ENCODE results near the gene NWD2. TPM values are rescaled to one million over a fixed set of nuclear protein-coding genes. Genes with fewer than 3 reads are reported as not detected.
A peak's percentile ranks its signal among the peaks of the same experiment; 100 is the strongest.
"Not testable (repeated sequence)": the region's sequence is repeated elsewhere in the genome, so short reads cannot be mapped to it uniquely, and the experiment has no call there.

The NWD2 gene
- total and polyA plus RNA-seq, 2 donors from 2014 or later = not detected

- TF ChIP-seq CTCF (IDR thresholded peaks at IDR 0.05; ENCODE audit: borderline replicate concordance, extremely low read depth, insufficient read depth) = no peak
- H3K9ac ChIP-seq (ENCODE audit: low read length in 3 of 3) = no peak overlapping the region
- intact Hi-C loops (cut with DNase I) = no loop called here
- H3K27me3 ChIP-seq (ENCODE audit: control insufficient read depth, insufficient read depth, low read length) = no peaks in the 10 kb centered on the region
- no peaks in the 10 kb centered on the region for H3K9me3 ChIP-seq (ENCODE audit: control insufficient read depth in 2 of 3, insufficient read depth in 1 of 3, low read length in 3 of 3)
- H3K4me3 ChIP-seq (ENCODE audit: low read length in 3 of 3) = no peak overlapping the region
- FAIRE-seq (no peak), DNase-seq (no peak)
- H3K4me1 ChIP-seq (ENCODE audit: control insufficient read depth in 2 of 3, insufficient read depth in 2 of 3, low read depth in 1 of 3, low read length in 3 of 3) = no peaks in the 10 kb centered on the region
- H3K36me3 ChIP-seq (ENCODE audit: control insufficient read depth in 2 of 3, insufficient read depth in 3 of 3, low read length in 3 of 3) = no peaks in the 10 kb centered on the region
- H3K27ac ChIP-seq (ENCODE audit: low read depth in 2 of 2, low read length in 2 of 2) = no peak overlapping the region
Observed at GRCh38 chr4:37393321-37393720, 148.8 kb downstream of the NWD2 start.

GRCh38 chr4:37393889-37394288 lies 149.3 kb downstream of the NWD2 start:
- no peak overlapping the region for H3K9ac ChIP-seq (ENCODE audit: low read length in 3 of 3)
- no peak for TF ChIP-seq CTCF (IDR thresholded peaks at IDR 0.05; ENCODE audit: borderline replicate concordance, extremely low read depth, insufficient read depth)
- no peaks in the 10 kb centered on the region for H3K9me3 ChIP-seq (ENCODE audit: control insufficient read depth in 2 of 3, insufficient read depth in 1 of 3, low read length in 3 of 3)
- H3K27me3 ChIP-seq (ENCODE audit: control insufficient read depth, insufficient read depth, low read length) = no peaks in the 10 kb centered on the region
- no peaks in the 10 kb centered on the region for H3K4me1 ChIP-seq (ENCODE audit: control insufficient read depth in 2 of 3, insufficient read depth in 2 of 3, low read depth in 1 of 3, low read length in 3 of 3)
- no peak for DNase-seq
- no peak for FAIRE-seq
- no peak overlapping the region for H3K27ac ChIP-seq (ENCODE audit: low read depth in 2 of 2, low read length in 2 of 2)
- H3K4me3 ChIP-seq (ENCODE audit: low read length in 3 of 3) = no peak overlapping the region
- no peaks in the 10 kb centered on the region for H3K36me3 ChIP-seq (ENCODE audit: control insufficient read depth in 2 of 3, insufficient read depth in 3 of 3, low read length in 3 of 3)
- intact Hi-C loops (cut with DNase I) = no loop called here

- H3K4me1 ChIP-seq (ENCODE audit: control insufficient read depth in 2 of 3, insufficient read depth in 2 of 3, low read depth in 1 of 3, low read length in 3 of 3) = no peaks in the 10 kb centered on the region
- no peaks in the 10 kb centered on the region for H3K9me3 ChIP-seq (ENCODE audit: control insufficient read depth in 2 of 3, insufficient read depth in 1 of 3, low read length in 3 of 3)
- no peak for TF ChIP-seq CTCF (IDR thresholded peaks at IDR 0.05; ENCODE audit: borderline replicate concordance, extremely low read depth, insufficient read depth)
- no peak overlapping the region for H3K9ac ChIP-seq (ENCODE audit: low read length in 3 of 3)
- no peaks in the 10 kb centered on the region for H3K36me3 ChIP-seq (ENCODE audit: control insufficient read depth in 2 of 3, insufficient read depth in 3 of 3, low read length in 3 of 3)
- H3K27me3 ChIP-seq (ENCODE audit: control insufficient read depth, insufficient read depth, low read length) = no peaks in the 10 kb centered on the region
- no peak overlapping the region for H3K4me3 ChIP-seq (ENCODE audit: low read length in 3 of 3)
- H3K27ac ChIP-seq (ENCODE audit: low read depth in 2 of 2, low read length in 2 of 2) = no peak overlapping the region
- no peak for DNase-seq
- FAIRE-seq = no peak
- intact Hi-C loops (cut with DNase I) = no loop called here
Observed at GRCh38 chr4:37397505-37397904, 153.0 kb downstream of the NWD2 start.

- Histone ChIP-seq H3K4me1 (ENCODE audit: control insufficient read depth in 2 of 3, insufficient read depth in 2 of 3, low read depth in 1 of 3, low read length in 3 of 3) (no peaks in the 10 kb centered on the region), H3K9ac (ENCODE audit: low read length in 3 of 3) (no peak overlapping the region), H3K36me3 (ENCODE audit: control insufficient read depth in 2 of 3, insufficient read depth in 3 of 3, low read length in 3 of 3) (no peaks in the 10 kb centered on the region), H3K27ac (ENCODE audit: low read depth in 2 of 2, low read length in 2 of 2) (no peak overlapping the region), H3K4me3 (ENCODE audit: low read length in 3 of 3) (no peak overlapping the region), H3K9me3 (ENCODE audit: control insufficient read depth in 2 of 3, insufficient read depth in 1 of 3, low read length in 3 of 3) (no peaks in the 10 kb centered on the region), H3K27me3 (ENCODE audit: control insufficient read depth, insufficient read depth, low read length) (no peaks in the 10 kb centered on the region)
- DNase-seq = no peak
- no peak for FAIRE-seq
- intact Hi-C loops (cut with DNase I) = no loop called here
- TF ChIP-seq CTCF (IDR thresholded peaks at IDR 0.05; ENCODE audit: borderline replicate concordance, extremely low read depth, insufficient read depth) = no peak
Observed at GRCh38 chr4:37400241-37400881, 155.8 kb downstream of the NWD2 start.

- H3K4me3 ChIP-seq (ENCODE audit: low read length in 3 of 3); H3K9me3 ChIP-seq (ENCODE audit: control insufficient read depth in 2 of 3, insufficient read depth in 1 of 3, low read length in 3 of 3); H3K4me1 ChIP-seq (ENCODE audit: control insufficient read depth in 2 of 3, insufficient read depth in 2 of 3, low read depth in 1 of 3, low read length in 3 of 3); H3K36me3 ChIP-seq (ENCODE audit: control insufficient read depth in 2 of 3, insufficient read depth in 3 of 3, low read length in 3 of 3); H3K9ac ChIP-seq (ENCODE audit: low read length in 3 of 3); FAIRE-seq; H3K27me3 ChIP-seq (ENCODE audit: control insufficient read depth, insufficient read depth, low read length); H3K27ac ChIP-seq (ENCODE audit: low read depth in 2 of 2, low read length in 2 of 2); intact Hi-C loops (cut with DNase I): not testable (repeated sequence)
- peak in 4 of 5 donors; percentile 53 to 59 (median 56) for DNase-seq
Observed at GRCh38 chr4:37407938-37408826, 163.6 kb downstream of the NWD2 start.

Measured in kidney (tissue), 14 donors.